GM12878 (cell line): ENCODE data around the gene CTIF.

Source experiments
- ATF3 ChIP-seq: IDR thresholded peaks from 2 replicates; pipeline ENCODE4 v1.6.1; 2011; ENCODE audit warnings: low read depth, mild to moderate bottlenecking, low read length, moderate library complexity, borderline replicate concordance; ENCODE audit errors: extremely low read depth
- CHD1 ChIP-seq: IDR thresholded peaks from 2 replicates; pipeline ENCODE4 v1.6.1; 2012; ENCODE audit warnings: low read depth, low read length, improper control_type of control experiment
- CTCF ChIP-seq, 3 experiments: IDR thresholded peaks in 2 of 3; conservative IDR thresholded peaks in 1 of 3; 2 replicates each; pipeline ENCODE4 v1.5.1; 2011; ENCODE audit warnings: low read depth in 3 of 3, low read length in 3 of 3, mild to moderate bottlenecking in 3 of 3, control low read depth in 2 of 3, moderate library complexity in 2 of 3, inconsistent platforms in 1 of 3, mixed read lengths in 1 of 3; ENCODE audit not compliant: control insufficient read depth in 2 of 3, insufficient read depth in 1 of 3; ENCODE audit errors: extremely low read depth in 1 of 3
- DPF2 ChIP-seq: fragments of 450-650 bp; IDR thresholded peaks from 2 replicates; pipeline ENCODE4 v1.6.1; 2017; ENCODE audit warnings: mild to moderate bottlenecking
- E4F1 ChIP-seq: fragments of 450-650 bp; IDR thresholded peaks from 2 replicates; pipeline ENCODE4 v1.6.1; 2018; ENCODE audit warnings: borderline replicate concordance, mild to moderate bottlenecking; ENCODE audit not compliant: partially characterized antibody
- EZH2 ChIP-seq: IDR thresholded peaks from 2 replicates; pipeline ENCODE4 v1.6.1; 2012; ENCODE audit warnings: low read depth, mild to moderate bottlenecking, control low read depth, inconsistent platforms, low read length, borderline replicate concordance; ENCODE audit not compliant: control insufficient read depth
- KDM1A ChIP-seq: fragments of 200-600 bp; sonication (generic); IDR thresholded peaks from 2 replicates; pipeline ENCODE4 v1.6.1; 2016; ENCODE audit warnings: borderline replicate concordance
- MAX ChIP-seq: IDR thresholded peaks from 2 replicates; pipeline ENCODE4 v1.6.1; 2012; ENCODE audit warnings: low read depth, low read length, improper control_type of control experiment
- POLR2A ChIP-seq: IDR thresholded peaks from 2 replicates; pipeline ENCODE4 v1.6.1; 2011; ENCODE audit warnings: low read depth, mild to moderate bottlenecking, low read length
- POLR2AphosphoS5 ChIP-seq: IDR thresholded peaks from 2 replicates; pipeline ENCODE4 v1.6.1; 2011; ENCODE audit warnings: mild to moderate bottlenecking, low read length, inconsistent platforms
- SIN3A ChIP-seq: IDR thresholded peaks from 2 replicates; pipeline ENCODE4 v1.6.1; 2012; ENCODE audit warnings: low read depth, low read length, improper control_type of control experiment
- WRNIP1 ChIP-seq: IDR thresholded peaks from 2 replicates; pipeline ENCODE4 v1.6.1; 2011; ENCODE audit warnings: low read depth, low read length, improper control_type of control experiment, borderline replicate concordance
- TF ChIP-seq, protein P1 (sequence below): IDR thresholded peaks from 2 replicates; pipeline ENCODE4 v1.6.1; 2011; ENCODE audit warnings: low read depth, low read length, improper control_type of control experiment, borderline replicate concordance
- TF ChIP-seq, protein P2 (sequence below): fragments of 150-350 bp; IDR thresholded peaks from 2 replicates; pipeline ENCODE4 v1.6.1; 2014; ENCODE audit warnings: mild to moderate bottlenecking, low read depth, low read length

DNA sequence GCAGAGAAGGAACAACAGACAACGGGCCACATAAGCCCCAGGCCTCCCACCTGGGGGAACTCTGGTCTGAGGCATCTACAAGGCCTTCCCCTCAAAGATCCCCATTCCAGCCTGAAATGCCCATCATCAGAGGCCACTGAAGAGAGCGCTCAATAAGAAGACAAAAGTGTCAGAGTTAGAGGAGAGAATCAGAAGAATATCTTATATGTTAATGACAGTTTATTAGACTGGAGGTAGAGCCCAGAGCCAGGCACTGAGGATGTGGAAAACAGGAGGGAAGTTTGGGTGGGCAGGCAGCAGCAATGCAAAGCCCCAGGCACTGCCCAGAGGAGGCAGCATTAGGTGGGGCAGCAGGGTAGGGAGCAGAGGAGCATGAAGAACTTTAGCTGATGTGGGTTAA is 2.9 kb upstream of the CTIF start:
- TF ChIP-seq EZH2 (no peak), CHD1 (no peak), WRNIP1 (no peak), CTCF (IDR thresholded peaks at IDR 0.05 in 2 of 3, conservative IDR thresholded peaks at IDR 0.05 in 1 of 3; ENCODE audit: control insufficient read depth in 2 of 3, extremely low read depth in 1 of 3, insufficient read depth in 1 of 3, low read depth in 3 of 3, low read length in 3 of 3) (no peak), ATF3 (no peak), MAX (no peak), DPF2 (no peak), SIN3A (no peak), KDM1A (no peak), E4F1 (no peak), POLR2A (no peak), POLR2AphosphoS5 (no peak)
- TF ChIP-seq, protein P1, sequence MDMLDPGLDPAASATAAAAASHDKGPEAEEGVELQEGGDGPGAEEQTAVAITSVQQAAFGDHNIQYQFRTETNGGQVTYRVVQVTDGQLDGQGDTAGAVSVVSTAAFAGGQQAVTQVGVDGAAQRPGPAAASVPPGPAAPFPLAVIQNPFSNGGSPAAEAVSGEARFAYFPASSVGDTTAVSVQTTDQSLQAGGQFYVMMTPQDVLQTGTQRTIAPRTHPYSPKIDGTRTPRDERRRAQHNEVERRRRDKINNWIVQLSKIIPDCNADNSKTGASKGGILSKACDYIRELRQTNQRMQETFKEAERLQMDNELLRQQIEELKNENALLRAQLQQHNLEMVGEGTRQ: no peak
- TF ChIP-seq, protein P2, sequence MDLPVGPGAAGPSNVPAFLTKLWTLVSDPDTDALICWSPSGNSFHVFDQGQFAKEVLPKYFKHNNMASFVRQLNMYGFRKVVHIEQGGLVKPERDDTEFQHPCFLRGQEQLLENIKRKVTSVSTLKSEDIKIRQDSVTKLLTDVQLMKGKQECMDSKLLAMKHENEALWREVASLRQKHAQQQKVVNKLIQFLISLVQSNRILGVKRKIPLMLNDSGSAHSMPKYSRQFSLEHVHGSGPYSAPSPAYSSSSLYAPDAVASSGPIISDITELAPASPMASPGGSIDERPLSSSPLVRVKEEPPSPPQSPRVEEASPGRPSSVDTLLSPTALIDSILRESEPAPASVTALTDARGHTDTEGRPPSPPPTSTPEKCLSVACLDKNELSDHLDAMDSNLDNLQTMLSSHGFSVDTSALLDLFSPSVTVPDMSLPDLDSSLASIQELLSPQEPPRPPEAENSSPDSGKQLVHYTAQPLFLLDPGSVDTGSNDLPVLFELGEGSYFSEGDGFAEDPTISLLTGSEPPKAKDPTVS: no peak
